Measurements from ENCODE around the gene DNAH17. TPM values are rescaled to one million over a fixed set of nuclear protein-coding genes. Genes with fewer than 3 reads are reported as not detected.

Gene DNAH17
- total and polyA plus RNA-seq, 2 experiments from 2014 or later: 0.64 TPM; not detected in 1

- 4% methylated on average over 80 to 81 of the region's 89 CpGs for WGBS, 2 experiments (ENCODE audit: low coverage in 1 of 2, low lambda C conversion rate in 2 of 2, missing lambda C conversion rate in 2 of 2)
Measured at GRCh38 chr17:78378225-78379130, 198.7 kb downstream of the DNAH17 start, which contains the start of gene PGS1. Gene PGS1 (plus strand): TSS chr17:78378649. CDS start chr17:78378666, 17 bp downstream.

GRCh38 chr17:78377858-78378224, 199.4 kb downstream of the DNAH17 start:
- no peaks in the 10 kb centered on the region for H3K9me2 ChIP-seq (ENCODE audit: insufficient read depth)
- H3K36me3 ChIP-seq (ENCODE audit: low read depth): no peaks in the 10 kb centered on the region
- peak overlapping the region; percentile 99 for H3K9ac ChIP-seq
- peak overlapping the region; percentile 80 for H3K4me2 ChIP-seq (ENCODE audit: unreplicated experiment)
- H2AFZ ChIP-seq: peak overlapping the region; percentile 80
- H3K27me3 ChIP-seq (replicated peaks; ENCODE audit: insufficient read depth): no peaks in the 10 kb centered on the region
- TF ChIP-seq EZH2 (IDR thresholded peaks at IDR 0.05; ENCODE audit: insufficient read depth, poor library complexity, severe bottlenecking) (no peak), EZH2phosphoT487 (IDR thresholded peaks at IDR 0.05; ENCODE audit: insufficient read depth, low read depth) (no peak)
- no peak for DNase-seq
- WGBS, 2 experiments (ENCODE audit: low coverage in 1 of 2, low lambda C conversion rate in 2 of 2, missing lambda C conversion rate in 2 of 2): 47 to 59% methylated on average over 14 of the region's 14 CpGs
- peaks cover 76% of the 10 kb centered on the region for H3F3A ChIP-seq (ENCODE audit: insufficient read depth)
- H3K4me3 ChIP-seq: peak overlapping the region; percentile 94
- no peaks in the 10 kb centered on the region for H4K20me1 ChIP-seq (ENCODE audit: insufficient read depth)
- H3K9me3 ChIP-seq (ENCODE audit: low read depth): no peaks in the 10 kb centered on the region
- H3K27ac ChIP-seq: peak overlapping the region; percentile 99
- H3K4me1 ChIP-seq (ENCODE audit: insufficient read depth): peaks cover 65% of the 10 kb centered on the region
- in situ Hi-C loops (cut with MboI): no loop called here
- H3K79me2 ChIP-seq (ENCODE audit: insufficient read depth): peaks cover 41% of the 10 kb centered on the region

More at GRCh38 chr17:78378225-78379130, 198.7 kb downstream of the DNAH17 start, which contains the start of gene PGS1:
- H3K4me2 ChIP-seq (ENCODE audit: unreplicated experiment): peak within 1 kb of the TSS; percentile 80
- TF ChIP-seq EZH2 (IDR thresholded peaks at IDR 0.05; ENCODE audit: insufficient read depth, poor library complexity, severe bottlenecking) (no peak), EZH2phosphoT487 (IDR thresholded peaks at IDR 0.05; ENCODE audit: insufficient read depth, low read depth) (no peak)
- H3F3A ChIP-seq (ENCODE audit: insufficient read depth): peaks cover 83% of the 10 kb centered on the region
- peaks cover 48% of the 10 kb centered on the region for H3K79me2 ChIP-seq (ENCODE audit: insufficient read depth)
- H3K36me3 ChIP-seq (ENCODE audit: low read depth): no peaks in the 10 kb centered on the region
- H3K9me2 ChIP-seq (ENCODE audit: insufficient read depth): no peaks in the 10 kb centered on the region
- no peaks in the 10 kb centered on the region for H3K27me3 ChIP-seq (replicated peaks; ENCODE audit: insufficient read depth)
- in situ Hi-C loops (cut with MboI): no loop called here
- peak within 1 kb of the TSS; percentile 99 for H3K27ac ChIP-seq
- H3K4me3 ChIP-seq: peak within 1 kb of the TSS; percentile 94
- peak within 1 kb of the TSS; percentile 80 for H2AFZ ChIP-seq
- H4K20me1 ChIP-seq (ENCODE audit: insufficient read depth): no peaks in the 10 kb centered on the region
- peak within 1 kb of the TSS; percentile 99 for H3K9ac ChIP-seq
- H3K4me1 ChIP-seq (ENCODE audit: insufficient read depth): peaks cover 72% of the 10 kb centered on the region
- DNase-seq: peak; percentile 89
- H3K9me3 ChIP-seq (ENCODE audit: low read depth): no peaks in the 10 kb centered on the region

- Histone ChIP-seq H3K27ac (peak overlapping the region; percentile 98), H3K4me1 (ENCODE audit: insufficient read depth) (peaks cover 52% of the 10 kb centered on the region), H2AFZ (no peak overlapping the region), H4K20me1 (ENCODE audit: insufficient read depth) (no peaks in the 10 kb centered on the region), H3K9me2 (ENCODE audit: insufficient read depth) (no peaks in the 10 kb centered on the region), H3F3A (ENCODE audit: insufficient read depth) (peaks cover 61% of the 10 kb centered on the region), H3K4me2 (ENCODE audit: unreplicated experiment) (peak overlapping the region; percentile 76), H3K27me3 (replicated peaks; ENCODE audit: insufficient read depth) (no peaks in the 10 kb centered on the region), H3K9me3 (ENCODE audit: low read depth) (no peaks in the 10 kb centered on the region), H3K9ac (peak overlapping the region; percentile 81), H3K4me3 (peak overlapping the region; percentile 55), H3K79me2 (ENCODE audit: insufficient read depth) (peaks cover 24% of the 10 kb centered on the region), H3K36me3 (ENCODE audit: low read depth) (no peaks in the 10 kb centered on the region)
- in situ Hi-C loops (cut with MboI): no loop called here
- WGBS, 2 experiments (ENCODE audit: low coverage in 1 of 2, low lambda C conversion rate in 2 of 2, missing lambda C conversion rate in 2 of 2): 32 to 33% methylated on average over 5 of the region's 5 CpGs
- no peak for DNase-seq
- TF ChIP-seq EZH2phosphoT487 (IDR thresholded peaks at IDR 0.05; ENCODE audit: insufficient read depth, low read depth): no peak
- TF ChIP-seq EZH2 (IDR thresholded peaks at IDR 0.05; ENCODE audit: insufficient read depth, poor library complexity, severe bottlenecking): no peak
Measured at GRCh38 chr17:78376161-78376560, 201.0 kb downstream of the DNAH17 start.

GRCh38 chr17:78375401-78376151, 201.6 kb downstream of the DNAH17 start:
- Histone ChIP-seq H3K36me3 (ENCODE audit: low read depth) (no peaks in the 10 kb centered on the region), H2AFZ (no peak overlapping the region), H3K79me2 (ENCODE audit: insufficient read depth) (peaks cover 19% of the 10 kb centered on the region), H3K4me3 (peak overlapping the region; percentile 55), H3K9me2 (ENCODE audit: insufficient read depth) (no peaks in the 10 kb centered on the region), H3K27me3 (replicated peaks; ENCODE audit: insufficient read depth) (no peaks in the 10 kb centered on the region), H3F3A (ENCODE audit: insufficient read depth) (peaks cover 55% of the 10 kb centered on the region), H3K4me1 (ENCODE audit: insufficient read depth) (peaks cover 46% of the 10 kb centered on the region), H3K9ac (peak overlapping the region; percentile 81), H3K27ac (peak overlapping the region; percentile 98), H3K9me3 (ENCODE audit: low read depth) (no peaks in the 10 kb centered on the region), H4K20me1 (ENCODE audit: insufficient read depth) (no peaks in the 10 kb centered on the region), H3K4me2 (ENCODE audit: unreplicated experiment) (peak overlapping the region; percentile 76)
- no peak for TF ChIP-seq EZH2phosphoT487 (IDR thresholded peaks at IDR 0.05; ENCODE audit: insufficient read depth, low read depth)
- in situ Hi-C loops (cut with MboI): no loop called here
- peak; percentile 96 for DNase-seq
- WGBS, 2 experiments (ENCODE audit: low coverage in 1 of 2, low lambda C conversion rate in 2 of 2, missing lambda C conversion rate in 2 of 2): 5 to 6% methylated on average over 9 of the region's 9 CpGs
